ENCODE data around the gene DMD.

DMD gene

GRCh38 chrX:31186693-31187338 lies 2024.5 kb downstream of the DMD start:
- TF ChIP-seq CTCF (IDR thresholded peaks at IDR 0.05; ENCODE audit: low read depth, low read length), result no peak
- no peak overlapping the region for H3K4me3 ChIP-seq (ENCODE audit: low read depth, low read length)

- no peak overlapping the region for H3K4me3 ChIP-seq (ENCODE audit: low read depth, low read length)
- no peak for TF ChIP-seq CTCF (IDR thresholded peaks at IDR 0.05; ENCODE audit: low read depth, low read length)
Measured at GRCh38 chrX:31185884-31186283, 2025.5 kb downstream of the DMD start.

DNA sequence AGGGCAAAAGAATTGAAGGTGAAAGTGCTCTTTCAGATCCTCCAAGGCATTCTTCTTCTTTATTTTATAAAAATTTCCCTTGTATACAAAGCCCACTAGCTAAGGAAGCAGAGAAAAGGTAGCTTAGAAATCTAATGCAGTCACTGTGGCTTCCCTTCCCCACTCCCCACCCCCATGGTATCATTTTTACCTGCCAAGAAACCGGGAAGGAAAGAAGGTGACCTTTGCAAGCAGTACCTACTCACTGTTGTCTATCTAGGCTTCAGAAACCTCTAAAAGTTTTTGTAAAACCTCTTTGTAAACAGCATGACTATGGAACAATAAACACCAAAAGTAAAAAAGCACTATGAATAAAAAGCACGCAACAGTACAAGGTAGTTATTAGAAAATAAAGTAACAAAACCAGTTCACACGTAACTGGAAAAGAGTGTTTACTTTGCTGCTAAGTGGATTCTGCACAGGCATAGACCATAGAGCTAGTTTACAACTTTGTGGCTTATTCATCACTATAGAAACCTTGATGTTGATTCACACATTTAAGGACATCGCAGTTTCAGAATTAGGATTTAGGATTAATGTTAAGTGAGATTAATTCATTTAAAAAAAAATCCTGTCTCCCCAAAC lies 2029.9 kb downstream of the DMD start:
- no peak for TF ChIP-seq CTCF (IDR thresholded peaks at IDR 0.05; ENCODE audit: low read depth, low read length)

DNA sequence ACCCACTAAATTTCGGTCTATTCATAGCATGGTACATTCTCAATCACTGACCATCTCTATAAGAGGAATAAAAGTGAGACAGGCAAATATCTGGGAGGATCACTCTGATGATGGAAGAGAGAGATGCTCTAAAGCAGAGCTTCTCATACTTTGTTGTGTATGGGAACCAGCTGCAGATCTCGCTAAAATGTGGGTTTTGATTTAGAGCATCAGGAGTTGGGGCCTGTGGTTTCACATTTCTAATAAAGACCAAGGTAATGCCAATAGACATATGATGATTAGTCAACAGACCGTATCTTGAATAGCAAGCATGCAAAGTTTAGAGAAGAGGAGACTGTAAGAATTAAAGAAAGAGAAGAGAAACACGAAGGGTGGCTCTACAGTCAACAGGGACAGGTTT lies 2032.1 kb downstream of the DMD start:
- TF ChIP-seq CTCF (IDR thresholded peaks at IDR 0.05; ENCODE audit: low read depth, low read length), result no peak
- no peak overlapping the region for H3K4me3 ChIP-seq (ENCODE audit: low read depth, low read length)

More for the DNA sequence above, 2029.9 kb downstream of the DMD start:
- no peak overlapping the region for H3K4me3 ChIP-seq (ENCODE audit: low read depth, low read length)

GRCh38 chrX:31178769-31179125 lies 2032.6 kb downstream of the DMD start:
- H3K4me3 ChIP-seq (ENCODE audit: low read depth, low read length), result no peak overlapping the region
- TF ChIP-seq CTCF (IDR thresholded peaks at IDR 0.05; ENCODE audit: low read depth, low read length), result no peak

DNA sequence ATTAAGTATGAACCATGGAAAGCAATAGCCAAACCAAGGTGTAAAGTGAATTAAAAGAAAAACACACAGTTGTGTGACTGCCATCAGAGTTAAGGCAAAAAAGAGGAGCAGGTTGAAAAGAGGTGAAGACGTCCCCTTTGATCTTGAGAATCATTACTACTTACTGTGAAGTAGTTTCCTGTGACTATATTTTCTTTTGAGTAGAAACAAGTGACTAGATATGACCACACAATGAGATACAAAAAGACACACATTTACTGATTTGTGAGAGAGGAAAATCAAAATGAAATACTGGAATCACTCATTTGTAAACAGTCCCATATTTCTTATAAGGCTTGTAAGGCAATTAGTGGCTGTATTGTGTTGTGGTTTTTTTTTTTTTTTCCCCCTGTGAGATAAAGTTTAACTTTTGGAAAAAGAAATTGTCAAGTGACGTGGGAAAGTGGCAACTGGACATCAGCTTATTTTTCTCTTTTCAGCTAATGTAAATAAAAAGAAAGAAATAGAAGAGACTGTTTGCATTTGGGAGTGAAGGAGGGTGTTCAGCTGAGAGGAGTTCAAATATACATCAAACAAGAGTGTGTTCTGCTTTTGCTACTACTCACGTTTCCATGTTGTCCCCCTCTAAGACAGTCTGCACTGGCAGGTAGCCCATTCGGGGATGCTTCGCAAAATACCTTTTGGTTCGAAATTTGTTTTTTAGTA lies 2033.1 kb downstream of the DMD start:
- no peak for TF ChIP-seq CTCF (IDR thresholded peaks at IDR 0.05; ENCODE audit: low read depth, low read length)
- no peak overlapping the region for H3K4me3 ChIP-seq (ENCODE audit: low read depth, low read length)

- no peak for TF ChIP-seq CTCF (IDR thresholded peaks at IDR 0.05; ENCODE audit: low read depth, low read length)
- H3K4me3 ChIP-seq (ENCODE audit: low read depth, low read length), result no peak overlapping the region
Measured at GRCh38 chrX:31170792-31171191, 2040.6 kb downstream of the DMD start.

Measured in WI38 (cell line).